ENCODE data around the gene CCDC121.

DNA sequence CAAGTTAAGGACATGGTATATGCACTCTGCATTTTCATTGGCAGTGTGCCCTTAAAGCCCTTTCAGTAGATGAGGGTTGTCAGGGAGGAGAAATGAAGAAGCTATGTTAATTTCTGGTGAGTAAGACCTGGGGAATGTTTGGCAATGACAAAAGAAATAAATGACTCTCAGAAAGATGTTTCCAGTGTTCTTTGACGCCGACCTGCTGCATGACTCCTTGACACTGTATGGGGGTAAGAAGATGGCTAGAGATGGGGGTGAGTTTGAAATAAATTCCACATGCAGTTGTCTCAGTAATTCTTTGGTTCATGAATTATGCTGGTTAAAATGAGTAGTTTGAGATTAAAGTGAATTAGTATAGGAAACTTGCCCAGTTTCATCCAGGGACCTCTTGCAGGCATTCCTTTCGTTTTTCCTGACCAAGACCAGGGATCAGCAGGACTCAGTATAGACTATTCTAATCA is 5.9 kb downstream of the CCDC121 start:
- TF ChIP-seq, protein P1, sequence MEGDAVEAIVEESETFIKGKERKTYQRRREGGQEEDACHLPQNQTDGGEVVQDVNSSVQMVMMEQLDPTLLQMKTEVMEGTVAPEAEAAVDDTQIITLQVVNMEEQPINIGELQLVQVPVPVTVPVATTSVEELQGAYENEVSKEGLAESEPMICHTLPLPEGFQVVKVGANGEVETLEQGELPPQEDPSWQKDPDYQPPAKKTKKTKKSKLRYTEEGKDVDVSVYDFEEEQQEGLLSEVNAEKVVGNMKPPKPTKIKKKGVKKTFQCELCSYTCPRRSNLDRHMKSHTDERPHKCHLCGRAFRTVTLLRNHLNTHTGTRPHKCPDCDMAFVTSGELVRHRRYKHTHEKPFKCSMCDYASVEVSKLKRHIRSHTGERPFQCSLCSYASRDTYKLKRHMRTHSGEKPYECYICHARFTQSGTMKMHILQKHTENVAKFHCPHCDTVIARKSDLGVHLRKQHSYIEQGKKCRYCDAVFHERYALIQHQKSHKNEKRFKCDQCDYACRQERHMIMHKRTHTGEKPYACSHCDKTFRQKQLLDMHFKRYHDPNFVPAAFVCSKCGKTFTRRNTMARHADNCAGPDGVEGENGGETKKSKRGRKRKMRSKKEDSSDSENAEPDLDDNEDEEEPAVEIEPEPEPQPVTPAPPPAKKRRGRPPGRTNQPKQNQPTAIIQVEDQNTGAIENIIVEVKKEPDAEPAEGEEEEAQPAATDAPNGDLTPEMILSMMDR (tag by site-specific recombination; IDR thresholded peaks at IDR 0.05), result no peak
- TF ChIP-seq ZBTB10 (tag by site-specific recombination; IDR thresholded peaks at IDR 0.05) (no peak), PRDM10 (tag by site-specific recombination; IDR thresholded peaks at IDR 0.05) (no peak), ZNF366 (tag by site-specific recombination; conservative IDR thresholded peaks at IDR 0.05) (no peak), ZNF529 (tag by site-specific recombination; IDR thresholded peaks at IDR 0.05; ENCODE audit: insufficient replicate concordance) (no peak)
